HG03378 (cell line): ENCODE results near the gene CD93.

Source experiments
- ATAC-seq: cut with Tn5 transposase; IDR thresholded peaks from one replicate; pipeline ENCODE4 v1.9.1; 2021; ENCODE audit warnings: mild to moderate bottlenecking, moderate library complexity; ENCODE audit not compliant: unreplicated experiment

The CD93 gene

GRCh38 chr20:23100720-23101107 is 14.6 kb upstream of the CD93 start:
- ATAC-seq: no peak

GRCh38 chr20:23099791-23100719 is 13.9 kb upstream of the CD93 start:
- no peak for ATAC-seq

GRCh38 chr20:23097636-23098580 is 11.8 kb upstream of the CD93 start:
- ATAC-seq: no peak

- no peak for ATAC-seq
Observed at GRCh38 chr20:23096986-23097520, 10.9 kb upstream of the CD93 start.

- no peak for ATAC-seq
Observed at GRCh38 chr20:23096097-23096496, 10.0 kb upstream of the CD93 start.

- no peak for ATAC-seq
Observed at GRCh38 chr20:23095499-23095898, 9.4 kb upstream of the CD93 start.

- no peak for ATAC-seq
Observed at GRCh38 chr20:23094927-23095326, 8.8 kb upstream of the CD93 start.

- ATAC-seq: no peak
Observed at GRCh38 chr20:23094213-23094896, 8.2 kb upstream of the CD93 start.

GRCh38 chr20:23093613-23094012 is 7.5 kb upstream of the CD93 start:
- ATAC-seq: no peak

- ATAC-seq: no peak
Observed at GRCh38 chr20:23092861-23093495, 6.9 kb upstream of the CD93 start.

- no peak for ATAC-seq
Observed at GRCh38 chr20:23092384-23092756, 6.2 kb upstream of the CD93 start.

- ATAC-seq: no peak
Observed at GRCh38 chr20:23091721-23092383, 5.7 kb upstream of the CD93 start.

GRCh38 chr20:23090878-23091277 is 4.8 kb upstream of the CD93 start:
- ATAC-seq: no peak

- ATAC-seq: no peak
Observed at GRCh38 chr20:23090147-23090546, 4.0 kb upstream of the CD93 start.

GRCh38 chr20:23088866-23089265 is 2.7 kb upstream of the CD93 start:
- no peak for ATAC-seq

GRCh38 chr20:23087587-23088251 is 1.6 kb upstream of the CD93 start:
- ATAC-seq: no peak

- ATAC-seq: no peak
Observed at GRCh38 chr20:23086931-23087411, 847 bp upstream of the CD93 start.

GRCh38 chr20:23085436-23086055 is 578 bp downstream of the CD93 start:
- no peak for ATAC-seq
